ENCODE measurements around the gene CCDC149.

Gene CCDC149

GRCh38 chr4:24912252-24913118 lies at the start of gene CCDC149:
TSS of gene CCDC149 (minus strand) at chr4:24913042. CDS start at chr4:24912864, 178 bp downstream.
- no peak for DNase-seq (ENCODE audit: low read depth in 2 of 2)

GRCh38 chr4:24957886-24958285 lies 45.0 kb upstream of the CCDC149 start:
- DNase-seq (ENCODE audit: low read depth in 2 of 2), result no peak

GRCh38 chr4:24956763-24957162 lies 43.9 kb upstream of the CCDC149 start:
- DNase-seq (ENCODE audit: low read depth in 2 of 2), result no peak

GRCh38 chr4:24956091-24956490 lies 43.2 kb upstream of the CCDC149 start:
- DNase-seq (ENCODE audit: low read depth in 2 of 2), result no peak

- DNase-seq (ENCODE audit: low read depth in 2 of 2), result no peak
These were observed 39.8 kb upstream of the CCDC149 start for GRCh38 chr4:24952667-24953066.

GRCh38 chr4:24949970-24950369 lies 37.1 kb upstream of the CCDC149 start:
- DNase-seq (ENCODE audit: low read depth in 2 of 2), result no peak

GRCh38 chr4:24937917-24938281 lies 25.1 kb upstream of the CCDC149 start:
- DNase-seq (ENCODE audit: low read depth in 2 of 2), result no peak

- no peak for DNase-seq (ENCODE audit: low read depth in 2 of 2)
These were observed 24.5 kb upstream of the CCDC149 start for GRCh38 chr4:24937176-24937916.

GRCh38 chr4:24935856-24936255 lies 23.0 kb upstream of the CCDC149 start:
- DNase-seq (ENCODE audit: low read depth in 2 of 2), result no peak

- DNase-seq (ENCODE audit: low read depth in 2 of 2), result no peak
These were observed 21.5 kb upstream of the CCDC149 start for GRCh38 chr4:24934311-24934710.

GRCh38 chr4:24933684-24934275 lies 20.9 kb upstream of the CCDC149 start:
- no peak for DNase-seq (ENCODE audit: low read depth in 2 of 2)

GRCh38 chr4:24932515-24933225 lies 19.8 kb upstream of the CCDC149 start:
- no peak for DNase-seq (ENCODE audit: low read depth in 2 of 2)

- DNase-seq (ENCODE audit: low read depth in 2 of 2), result no peak
These were observed 17.3 kb upstream of the CCDC149 start for GRCh38 chr4:24930151-24930550.

- no peak for DNase-seq (ENCODE audit: low read depth in 2 of 2)
These were observed 15.9 kb upstream of the CCDC149 start for GRCh38 chr4:24928708-24929107.

- DNase-seq (ENCODE audit: low read depth in 2 of 2), result no peak
These were observed 14.2 kb upstream of the CCDC149 start for GRCh38 chr4:24927049-24927448.

- DNase-seq (ENCODE audit: low read depth in 2 of 2), result peak; percentile 99
These were observed 11.5 kb upstream of the CCDC149 start for GRCh38 chr4:24924309-24924781.

- DNase-seq (ENCODE audit: low read depth in 2 of 2), result no peak
These were observed 10.7 kb upstream of the CCDC149 start for GRCh38 chr4:24923550-24923949.

- DNase-seq (ENCODE audit: low read depth in 2 of 2), result no peak
These were observed 10.2 kb upstream of the CCDC149 start for GRCh38 chr4:24923002-24923401.

- no peak for DNase-seq (ENCODE audit: low read depth in 2 of 2)
These were observed 9.6 kb upstream of the CCDC149 start for GRCh38 chr4:24922416-24922815.

GRCh38 chr4:24921491-24921890 lies 8.6 kb upstream of the CCDC149 start:
- no peak for DNase-seq (ENCODE audit: low read depth in 2 of 2)

- no peak for DNase-seq (ENCODE audit: low read depth in 2 of 2)
These were observed 7.2 kb upstream of the CCDC149 start for GRCh38 chr4:24920008-24920407.
